Stimulated activated CD8-positive, alpha-beta memory T cell treated with anti-CD3 and anti-CD28 coated beads, Interleukin-4, amount 100 ng/mL, for 1 hour (primary cell): ENCODE results near the gene FBXL7.

Experiments
- DNase-seq, 2 donors: peaks; one replicate each; pipeline ENCODE4 v3.0.0-alpha.2; 2020; ENCODE audit warnings: low read depth in 2 of 2, low spot score in 1 of 2

Gene FBXL7

GRCh38 chr5:15796557-15796956 lies 296.6 kb downstream of the FBXL7 start:
- DNase-seq = no peak

DNA sequence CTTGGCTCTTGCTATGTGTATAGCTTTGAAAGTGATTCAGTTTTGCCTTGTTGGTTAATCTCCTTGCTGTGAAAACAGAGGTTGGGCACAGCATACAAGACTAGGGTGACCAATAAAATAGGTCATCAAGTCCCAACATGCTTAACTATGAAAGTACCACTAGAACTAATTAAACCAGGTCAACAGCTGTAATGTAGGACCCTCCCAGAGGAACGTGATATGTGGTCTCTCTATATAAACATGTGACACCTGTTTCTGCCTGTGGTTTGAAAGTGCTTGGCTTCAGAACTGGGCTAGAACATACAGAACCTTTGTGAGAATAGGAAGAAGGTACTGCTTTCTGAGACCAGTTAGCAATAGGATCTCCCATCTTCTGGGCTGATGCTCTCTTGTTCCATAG lies 297.1 kb downstream of the FBXL7 start:
- no peak for DNase-seq

DNA sequence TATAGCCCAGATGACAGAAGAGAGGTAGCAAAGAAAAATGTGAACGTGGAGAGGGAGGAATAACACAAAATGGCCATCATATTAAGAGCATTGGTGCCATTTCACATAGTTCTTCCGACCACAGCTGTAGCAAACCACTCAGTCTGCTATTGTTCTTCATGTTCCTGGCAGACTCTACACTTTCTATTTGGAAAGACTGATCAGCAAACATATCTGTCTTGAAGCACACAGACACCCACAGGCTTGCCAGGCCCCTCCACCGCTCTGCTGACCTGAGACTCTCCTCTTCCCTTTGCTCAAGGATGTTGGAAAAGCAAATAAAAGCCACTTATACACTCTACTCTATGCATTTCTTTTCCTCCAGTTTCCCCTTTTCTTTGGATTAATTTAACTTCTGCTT lies 298.0 kb downstream of the FBXL7 start:
- DNase-seq = no peak

DNA sequence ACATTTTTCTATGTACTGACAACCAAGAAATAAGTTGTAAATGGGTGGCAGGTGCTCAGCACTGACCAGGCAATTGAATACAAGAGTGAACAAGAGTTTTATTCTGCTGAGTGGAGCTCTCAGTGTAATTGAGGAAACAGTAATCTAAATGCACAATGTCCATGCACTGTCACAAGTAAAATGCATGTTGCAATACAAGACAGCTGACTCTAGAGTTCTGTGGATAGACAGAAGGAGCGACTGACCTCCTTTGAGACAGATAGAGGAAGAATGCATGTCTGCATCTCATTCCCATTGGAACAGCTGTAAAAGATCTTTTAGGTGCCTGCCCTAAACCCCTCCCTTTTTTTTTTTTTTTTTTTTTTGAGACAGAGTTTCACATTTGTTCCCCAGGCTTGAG lies 299.0 kb downstream of the FBXL7 start:
- DNase-seq = no peak

DNA sequence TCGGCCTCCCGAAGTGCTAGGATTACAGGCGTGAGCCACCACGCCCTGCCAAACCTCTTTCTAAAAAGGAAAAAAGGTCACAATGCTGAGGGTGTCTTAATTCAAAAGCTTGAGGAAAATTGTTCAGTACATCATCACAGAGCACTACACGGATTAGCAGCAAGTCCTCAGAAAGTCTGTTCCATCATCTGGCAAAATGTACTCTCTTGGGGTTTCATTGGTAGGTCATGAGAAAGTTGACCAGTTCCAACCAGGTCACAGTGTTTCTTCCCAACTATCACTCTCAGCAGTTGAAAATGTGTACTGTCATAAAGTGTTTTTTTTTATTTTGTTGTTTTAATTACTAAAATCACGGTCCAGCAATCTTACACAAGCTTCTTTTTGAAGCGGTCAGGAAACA lies 299.6 kb downstream of the FBXL7 start:
- no peak for DNase-seq

DNA sequence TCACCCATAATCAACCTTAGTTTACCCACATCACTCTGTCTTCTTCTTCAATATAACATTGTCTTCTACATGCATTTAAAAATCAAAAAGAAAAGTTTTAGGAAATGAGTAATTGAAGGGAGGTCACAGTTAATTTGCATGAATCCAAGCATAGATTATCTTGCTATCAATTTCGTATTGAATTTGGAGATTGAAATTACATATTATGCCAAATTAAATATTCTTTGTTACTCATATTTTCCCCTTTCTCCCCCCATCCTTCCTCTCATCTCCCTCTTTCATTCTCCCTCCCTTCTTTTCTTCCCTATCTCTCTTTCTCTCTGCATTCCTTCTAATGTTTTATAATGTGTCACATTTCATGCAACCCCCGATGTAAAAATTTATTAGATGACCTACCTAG lies 303.3 kb downstream of the FBXL7 start:
- DNase-seq = no peak

GRCh38 chr5:15806613-15807012 lies 306.6 kb downstream of the FBXL7 start:
- DNase-seq = no peak

- no peak for DNase-seq
These were observed 307.3 kb downstream of the FBXL7 start for GRCh38 chr5:15807248-15807647.

- DNase-seq = no peak
These were observed 307.9 kb downstream of the FBXL7 start for GRCh38 chr5:15807871-15808270.

DNA sequence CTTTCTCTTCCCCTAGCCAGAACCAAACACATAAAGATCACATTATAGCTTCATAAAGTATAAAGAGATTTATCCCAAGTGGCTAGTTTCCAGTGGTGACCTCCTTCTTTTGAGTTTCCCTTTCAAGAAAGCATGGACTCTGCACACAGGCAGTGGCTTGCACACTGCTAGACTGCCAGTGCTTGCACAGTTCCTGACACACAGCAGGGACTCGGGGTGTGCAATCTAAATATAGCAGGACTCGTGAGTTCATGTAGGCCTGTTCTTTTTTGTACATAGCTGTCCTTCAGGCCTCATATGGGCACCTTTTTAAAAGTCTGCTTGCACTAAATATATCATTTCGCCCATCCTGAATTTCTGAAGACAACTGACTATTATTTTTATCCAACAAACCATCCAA lies 308.6 kb downstream of the FBXL7 start:
- no peak for DNase-seq

GRCh38 chr5:15819617-15820016 lies 319.6 kb downstream of the FBXL7 start:
- no peak for DNase-seq

DNA sequence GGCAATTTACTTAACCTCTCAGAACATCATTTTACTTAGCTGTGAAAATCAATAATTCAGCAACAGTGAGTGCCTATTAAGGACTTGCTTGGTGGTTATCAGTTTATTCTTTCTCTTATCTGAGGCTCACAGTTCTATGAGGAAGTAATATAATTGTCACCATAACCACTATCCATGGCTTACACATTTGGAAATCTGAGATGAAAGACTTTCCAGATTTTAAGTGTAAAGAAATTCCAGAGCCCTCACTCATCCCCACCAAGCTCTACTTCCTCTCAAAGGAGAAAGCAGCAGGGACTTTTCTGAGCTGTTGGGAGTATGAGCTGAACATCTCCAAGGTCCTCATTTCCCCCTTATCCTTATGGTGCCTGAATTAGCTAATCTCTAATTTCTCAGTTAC lies 321.5 kb downstream of the FBXL7 start:
- no peak for DNase-seq

DNA sequence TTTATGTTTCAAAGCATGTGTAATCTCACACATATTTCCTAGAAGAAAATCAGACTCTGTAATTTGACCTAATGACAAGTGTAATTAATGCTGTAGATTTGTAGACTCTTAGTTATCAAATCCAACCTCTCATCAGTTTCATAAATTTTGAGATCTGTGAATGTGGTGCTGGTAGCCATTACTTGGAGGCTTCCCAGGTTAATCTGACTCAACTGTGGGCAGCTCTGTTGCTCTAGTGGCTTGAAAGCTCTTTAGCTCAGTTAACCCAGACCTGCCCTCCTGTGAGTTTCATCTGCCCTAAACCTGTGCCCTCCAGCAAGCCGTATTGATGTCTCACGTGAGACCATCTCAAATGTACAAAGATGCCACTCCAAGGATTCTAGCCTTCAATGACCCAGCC lies 323.4 kb downstream of the FBXL7 start:
- DNase-seq = no peak

- DNase-seq = no peak
These were observed 327.8 kb downstream of the FBXL7 start for GRCh38 chr5:15827741-15828140.

DNA sequence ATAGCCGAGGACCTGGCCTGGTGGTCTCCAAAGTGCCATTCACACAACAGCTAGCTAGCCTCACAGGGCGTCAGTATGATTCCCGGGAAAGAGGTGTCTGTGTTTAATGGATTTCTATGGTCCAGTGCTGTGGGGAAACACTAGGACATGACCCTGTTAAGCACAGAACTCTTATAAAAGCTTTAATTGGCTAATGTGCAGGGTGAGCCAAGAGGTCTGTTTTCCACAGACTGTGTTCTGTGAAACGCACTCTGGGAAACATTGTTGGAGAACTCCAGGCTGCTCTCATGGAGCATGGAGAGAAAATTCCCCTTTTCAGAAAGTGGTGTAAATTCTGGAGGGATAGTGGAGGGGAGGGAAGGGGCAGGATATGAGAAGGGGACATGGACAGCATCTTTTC lies 331.4 kb downstream of the FBXL7 start:
- no peak for DNase-seq

DNA sequence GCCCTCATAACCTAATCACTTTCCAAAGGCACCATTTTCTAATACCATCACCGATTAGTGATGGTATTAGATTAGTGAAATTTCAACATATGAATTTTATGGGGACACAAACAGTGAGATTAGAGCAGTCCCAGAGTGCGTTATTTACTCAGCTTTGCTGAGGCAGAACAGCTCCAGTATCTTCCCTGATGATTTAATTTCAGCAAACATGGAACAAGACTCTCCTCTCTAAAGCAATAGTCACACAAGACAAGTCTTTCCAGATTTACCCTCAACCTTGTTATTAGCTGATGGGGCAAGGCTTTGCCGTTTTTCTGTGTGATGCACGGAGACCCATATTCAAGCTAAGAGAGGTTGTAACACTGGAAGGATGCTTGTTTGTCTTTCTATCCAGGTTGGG lies 333.4 kb downstream of the FBXL7 start:
- DNase-seq = no peak

DNA sequence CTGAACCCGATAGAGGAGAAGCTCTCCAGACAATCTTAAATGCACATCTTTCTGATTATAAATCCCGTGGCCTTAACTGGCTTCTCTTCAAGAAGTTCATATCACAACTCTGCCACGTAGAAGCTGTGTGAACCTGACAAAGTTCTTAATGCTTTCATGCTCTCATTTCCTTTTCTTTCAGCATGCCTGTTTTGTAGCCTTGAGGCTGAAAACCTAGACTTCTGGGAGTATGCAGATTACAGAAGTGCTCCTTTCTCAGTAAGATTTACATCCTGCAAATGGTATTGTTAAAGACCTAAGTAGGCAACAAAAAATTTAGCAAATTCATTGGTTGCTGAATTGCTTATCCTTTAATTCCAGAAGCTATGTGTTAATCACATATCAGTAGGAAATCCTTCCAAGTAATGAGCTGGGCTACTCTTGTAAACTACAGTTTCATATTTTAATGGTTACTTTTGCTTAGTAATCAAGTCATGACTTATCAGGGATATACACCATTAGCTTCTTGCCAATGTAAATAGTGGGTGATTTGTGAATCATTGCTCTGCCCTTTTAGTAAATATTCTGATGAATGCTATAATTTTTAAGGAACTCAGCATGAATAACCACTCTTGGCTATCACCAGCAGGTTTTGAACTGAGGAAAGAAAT lies 334.7 kb downstream of the FBXL7 start:
- no peak for DNase-seq

DNA sequence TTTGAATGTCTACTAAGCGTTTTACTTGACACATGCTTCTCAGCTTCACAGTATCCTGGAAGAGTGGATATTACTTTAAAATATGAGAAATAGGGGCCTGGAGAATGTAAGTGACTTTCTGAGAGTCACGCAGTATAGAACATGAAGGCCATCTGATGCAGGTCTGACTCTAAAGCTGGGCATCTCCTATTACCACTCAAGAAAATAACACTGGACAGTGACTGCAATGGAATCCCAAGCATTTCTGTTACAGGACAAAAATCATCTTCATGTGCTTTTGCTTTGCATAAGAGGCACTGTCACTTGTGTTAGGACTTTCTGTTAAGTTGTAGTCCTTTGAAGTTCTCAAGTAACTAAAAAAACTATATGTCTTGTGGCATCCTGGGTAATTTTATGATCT lies 335.5 kb downstream of the FBXL7 start:
- DNase-seq = no peak

GRCh38 chr5:15837551-15838289 lies 337.7 kb downstream of the FBXL7 start:
- no peak for DNase-seq

- no peak for DNase-seq
These were observed 344.3 kb downstream of the FBXL7 start for GRCh38 chr5:15844253-15844652.

DNA sequence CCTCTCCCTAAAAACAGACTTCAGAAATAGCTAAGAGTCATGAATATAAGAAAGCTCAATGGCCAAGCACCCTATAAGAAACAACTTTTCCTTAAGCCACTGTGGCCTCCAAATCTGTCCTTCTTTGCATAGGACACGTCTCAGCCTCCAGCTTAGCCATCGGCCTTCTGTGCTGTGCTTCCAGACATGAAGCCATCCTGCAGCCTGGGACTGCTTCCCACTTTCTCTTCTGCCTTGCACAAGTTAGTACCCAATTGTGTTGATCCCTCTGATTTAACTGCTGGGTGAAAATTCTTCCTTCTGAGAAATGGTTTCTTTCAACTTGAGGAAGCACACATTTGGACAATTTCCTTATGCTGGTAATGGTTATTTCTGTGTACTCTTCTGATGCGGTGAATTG lies 344.9 kb downstream of the FBXL7 start:
- no peak for DNase-seq

- no peak for DNase-seq
These were observed 350.6 kb downstream of the FBXL7 start for GRCh38 chr5:15850536-15850935.

DNA sequence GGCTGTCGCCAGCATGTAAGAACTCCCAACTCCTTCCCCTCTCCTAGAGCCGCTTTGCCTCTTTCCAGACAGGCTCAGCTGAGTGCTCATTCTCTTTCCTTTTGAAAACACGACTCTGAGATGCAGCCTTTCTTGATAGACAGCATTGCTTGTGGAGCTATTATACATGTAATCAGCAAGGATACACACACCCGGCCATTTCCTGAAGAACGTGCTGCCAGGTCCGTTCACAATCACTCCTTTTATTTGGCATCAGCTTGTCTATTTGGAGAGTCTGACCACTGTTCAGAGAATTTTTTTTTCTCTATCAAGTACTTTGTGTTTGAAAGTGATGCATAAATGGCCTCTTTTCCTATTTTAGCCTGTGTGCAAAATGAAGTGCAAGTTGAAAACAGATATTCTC lies 351.0 kb downstream of the FBXL7 start:
- no peak for DNase-seq
